HG02870 (cell line): ENCODE results near the gene ENPP3.

Source experiments
- ATAC-seq: cut with Tn5 transposase; IDR thresholded peaks from one replicate; pipeline ENCODE4 v1.9.1; 2021; ENCODE audit warnings: mild to moderate bottlenecking, moderate library complexity; ENCODE audit not compliant: unreplicated experiment

ENPP3 gene

DNA sequence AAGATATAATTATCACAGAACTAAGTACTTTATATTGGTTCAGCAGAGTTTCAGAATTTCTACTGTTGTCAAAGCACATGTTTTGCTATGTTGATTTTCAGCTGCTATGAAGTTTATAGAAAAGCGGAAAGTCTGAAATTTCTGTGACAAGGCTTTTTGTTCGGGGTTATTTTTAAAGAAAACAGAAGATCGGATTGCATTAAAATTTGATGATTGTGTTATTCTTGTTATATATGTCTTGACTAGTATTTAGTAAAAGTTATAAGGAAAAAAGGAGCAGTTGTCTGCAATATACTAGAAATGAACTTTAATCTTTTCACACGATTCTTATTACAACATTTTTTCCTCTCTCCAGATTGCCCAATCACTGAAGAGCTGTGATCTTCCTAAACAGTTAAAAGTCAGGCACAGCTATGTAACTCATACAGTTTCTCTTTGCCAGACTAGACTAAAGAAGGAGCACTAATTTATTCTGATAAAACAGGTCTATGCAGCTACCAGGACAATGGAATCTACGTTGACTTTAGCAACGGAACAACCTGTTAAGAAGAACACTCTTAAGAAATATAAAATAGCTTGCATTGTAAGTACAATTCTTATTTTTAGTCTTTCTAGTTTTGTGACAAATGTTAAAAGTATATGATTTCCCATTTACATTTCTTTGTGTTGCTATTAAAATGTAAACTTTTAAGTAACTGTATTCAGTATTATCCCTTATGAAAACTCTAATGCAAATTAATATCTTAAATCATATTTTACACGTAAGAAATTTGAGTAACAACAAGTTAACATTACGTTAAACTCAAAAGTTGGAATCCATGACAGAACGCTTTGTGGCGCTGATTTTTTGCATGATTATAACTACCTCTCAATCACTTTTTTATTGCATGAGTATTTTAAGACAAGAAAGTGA lies at the start of gene ENPP3:
TSS of gene ENPP3 (plus strand) at position 423 of the 913 bp plus-strand sequence. CDS start at position 506, 83 bp downstream.
- no peak for ATAC-seq

DNA sequence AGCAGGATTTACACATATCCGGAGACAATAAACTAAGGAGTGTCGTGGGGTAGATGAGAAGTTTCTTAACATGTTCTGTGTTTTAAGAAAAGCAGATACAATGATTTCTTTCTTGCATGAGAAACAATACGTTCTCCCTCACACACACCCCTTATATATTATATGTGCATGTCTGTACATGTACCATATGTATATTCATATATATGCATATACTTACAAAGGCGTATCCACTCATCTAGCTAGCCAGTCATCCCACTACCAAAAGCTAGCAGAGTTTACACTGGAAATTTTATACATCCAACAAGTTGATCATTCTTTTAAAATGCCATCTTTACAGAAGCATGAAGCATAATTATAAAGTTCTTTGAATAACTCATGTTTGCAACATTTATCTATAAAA lies 49.2 kb upstream of the ENPP3 start:
- no peak for ATAC-seq

DNA sequence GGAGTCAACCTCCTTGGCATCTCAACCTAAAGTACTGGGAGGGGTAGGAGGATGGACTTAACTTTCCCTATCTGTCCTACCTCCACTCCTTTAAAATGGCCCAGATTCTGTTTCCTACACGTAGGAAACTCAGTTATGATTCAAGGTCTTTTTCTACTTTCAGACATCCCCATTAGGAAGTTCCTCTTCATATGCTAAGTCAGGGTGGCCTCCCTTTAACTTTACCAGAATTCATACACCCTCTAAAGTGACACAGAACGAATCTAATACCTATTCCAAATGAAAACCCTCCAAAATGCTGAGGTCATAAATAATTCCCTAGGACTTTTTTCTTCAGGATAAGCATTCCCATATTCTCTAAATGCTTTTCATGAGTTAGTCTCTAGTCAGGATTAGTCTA lies 48.5 kb upstream of the ENPP3 start:
- ATAC-seq, result no peak

DNA sequence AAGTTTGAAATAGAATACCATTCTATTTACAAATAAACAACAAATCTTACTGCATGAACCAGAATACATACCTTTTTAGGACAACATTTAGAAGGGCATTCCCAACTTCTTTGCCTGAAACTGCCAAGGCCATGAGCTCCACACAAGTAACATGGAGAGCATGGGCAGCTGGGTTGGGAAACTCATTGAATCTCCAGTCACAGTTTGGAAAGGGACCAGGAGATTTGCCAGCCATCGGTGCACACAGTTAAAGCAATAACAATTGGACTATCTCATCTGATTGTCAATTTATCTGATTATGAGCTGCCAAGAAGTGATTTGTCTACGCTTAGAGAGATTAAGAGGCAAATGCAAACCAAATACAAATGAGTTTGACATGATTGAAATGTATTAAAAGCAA lies 44.2 kb upstream of the ENPP3 start:
- ATAC-seq, result no peak

DNA sequence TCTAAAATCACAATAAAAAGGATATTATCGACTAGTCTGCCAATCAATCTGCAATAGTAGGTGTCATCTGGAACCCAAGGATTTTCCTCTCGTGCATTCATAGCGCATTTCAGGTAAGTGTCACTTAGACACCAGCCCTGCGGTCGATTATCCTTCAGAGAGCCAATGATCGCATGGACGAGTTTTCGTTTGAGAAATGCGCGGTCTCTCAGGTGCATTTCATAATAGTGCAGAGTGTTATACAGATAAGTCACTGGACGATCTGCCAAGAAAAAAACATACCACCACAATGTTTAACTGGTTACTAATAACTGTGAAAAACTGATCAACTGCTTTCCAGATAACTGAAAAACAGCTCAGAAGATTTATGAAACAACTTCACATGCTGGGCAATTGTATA lies 43.0 kb upstream of the ENPP3 start:
- no peak for ATAC-seq

DNA sequence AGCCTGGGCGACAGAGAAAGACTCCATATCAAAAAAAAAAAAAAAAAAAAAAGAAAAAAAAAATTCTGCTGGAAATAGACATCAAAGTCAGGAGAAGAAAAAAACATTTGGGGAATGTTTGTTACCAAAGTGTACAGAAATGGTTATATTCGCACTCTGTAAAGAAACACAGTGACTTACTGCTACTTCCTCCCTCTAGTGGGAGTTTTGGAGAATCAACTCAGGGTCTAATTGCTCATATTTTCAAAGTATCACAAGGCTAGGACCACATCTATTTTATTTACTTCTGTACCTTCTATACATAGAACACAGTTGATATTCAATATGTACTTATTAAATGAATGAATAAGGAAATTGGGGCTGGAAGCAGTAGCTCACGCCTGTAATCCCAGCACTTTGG lies 39.7 kb upstream of the ENPP3 start:
- no peak for ATAC-seq

DNA sequence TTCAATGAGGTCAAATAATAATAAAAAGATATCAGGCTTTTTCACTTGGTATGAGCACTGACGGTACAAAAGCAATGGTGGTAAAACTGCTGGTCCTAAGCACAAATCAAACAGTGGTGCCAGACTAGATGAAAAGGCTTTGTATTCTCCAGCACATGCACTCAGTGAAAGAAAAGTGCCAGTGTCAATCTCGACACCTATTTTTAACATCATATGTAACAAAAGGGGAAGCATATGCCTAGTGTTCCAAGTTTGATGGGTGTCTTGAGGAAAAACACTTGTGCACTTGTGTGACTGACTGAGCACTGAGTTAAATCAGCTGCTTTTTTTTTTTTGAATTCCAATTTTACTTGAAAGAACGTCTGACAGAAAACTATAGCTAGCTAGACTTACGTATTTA lies 36.4 kb upstream of the ENPP3 start:
- no peak for ATAC-seq

DNA sequence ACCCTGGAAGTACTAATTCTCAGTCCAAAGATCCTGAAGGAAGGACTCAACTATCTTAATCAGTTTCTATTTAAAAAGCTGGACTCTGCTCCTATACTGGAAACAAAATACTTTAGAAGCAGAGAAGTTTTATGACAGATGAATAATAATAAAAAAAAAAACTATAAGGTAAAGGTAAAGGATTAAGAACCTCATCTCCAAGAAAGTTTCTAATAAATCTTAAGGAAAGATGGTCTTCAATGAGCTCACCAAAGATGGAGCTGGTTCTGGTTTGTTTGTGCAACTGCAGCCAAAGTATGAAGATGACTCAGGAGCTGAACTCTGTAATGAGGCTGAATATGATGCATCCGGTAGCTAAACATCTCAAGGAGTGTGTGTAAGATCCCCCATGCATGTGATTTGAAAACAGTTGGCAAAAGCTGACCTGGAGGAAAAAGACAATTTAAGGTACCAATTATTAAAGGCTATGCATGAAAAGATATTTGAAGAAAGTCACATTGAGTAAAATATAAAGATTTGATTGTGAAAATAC lies 34.3 kb upstream of the ENPP3 start:
- no peak for ATAC-seq

DNA sequence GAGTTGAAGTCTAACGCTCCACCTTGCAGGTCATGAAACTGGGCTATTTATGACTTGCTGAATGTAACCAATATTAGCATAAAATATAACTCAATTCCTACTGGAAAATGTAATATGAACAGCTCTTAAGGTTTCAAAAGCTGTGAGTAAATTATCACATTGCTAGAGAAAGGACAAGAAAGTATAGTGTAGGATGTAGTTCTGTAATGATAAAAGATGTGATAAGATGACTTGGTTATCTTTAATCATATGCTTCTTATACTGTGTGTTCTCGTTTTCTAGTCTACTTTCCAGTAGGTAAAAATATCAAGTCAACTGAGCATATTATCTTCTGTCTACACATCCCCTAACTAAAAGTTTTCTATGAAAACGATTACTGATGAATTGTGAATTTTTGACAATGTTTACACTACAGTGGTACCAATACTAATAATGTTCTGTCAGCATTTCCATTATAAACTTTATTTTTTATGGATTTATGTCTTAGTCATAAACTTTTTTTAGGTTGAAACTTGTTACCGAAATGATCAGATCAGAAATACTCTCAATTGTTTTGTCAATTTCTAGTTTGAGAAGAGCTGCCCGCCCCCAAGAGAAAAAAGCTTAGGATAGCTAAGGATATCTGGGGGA lies 23.7 kb upstream of the ENPP3 start:
- no peak for ATAC-seq

DNA sequence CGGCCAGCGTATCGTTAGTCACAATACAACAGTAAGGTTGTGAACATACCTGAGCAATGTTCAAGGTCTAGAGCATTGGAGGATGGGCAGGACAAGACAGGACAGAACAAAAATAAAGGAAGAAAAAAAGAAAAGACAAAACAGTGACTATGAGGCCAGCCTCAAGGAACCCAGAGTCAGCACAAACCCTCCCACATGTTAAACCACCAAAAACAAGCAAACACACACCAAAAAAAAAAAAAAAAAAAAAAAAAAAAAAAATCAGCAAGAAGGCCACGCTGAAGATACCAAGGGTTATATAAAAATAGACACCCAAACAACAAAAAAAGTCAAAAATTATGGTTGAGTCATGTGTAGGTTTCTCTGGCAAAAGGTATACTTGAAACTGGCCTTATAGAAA lies 21.8 kb upstream of the ENPP3 start:
- no peak for ATAC-seq

DNA sequence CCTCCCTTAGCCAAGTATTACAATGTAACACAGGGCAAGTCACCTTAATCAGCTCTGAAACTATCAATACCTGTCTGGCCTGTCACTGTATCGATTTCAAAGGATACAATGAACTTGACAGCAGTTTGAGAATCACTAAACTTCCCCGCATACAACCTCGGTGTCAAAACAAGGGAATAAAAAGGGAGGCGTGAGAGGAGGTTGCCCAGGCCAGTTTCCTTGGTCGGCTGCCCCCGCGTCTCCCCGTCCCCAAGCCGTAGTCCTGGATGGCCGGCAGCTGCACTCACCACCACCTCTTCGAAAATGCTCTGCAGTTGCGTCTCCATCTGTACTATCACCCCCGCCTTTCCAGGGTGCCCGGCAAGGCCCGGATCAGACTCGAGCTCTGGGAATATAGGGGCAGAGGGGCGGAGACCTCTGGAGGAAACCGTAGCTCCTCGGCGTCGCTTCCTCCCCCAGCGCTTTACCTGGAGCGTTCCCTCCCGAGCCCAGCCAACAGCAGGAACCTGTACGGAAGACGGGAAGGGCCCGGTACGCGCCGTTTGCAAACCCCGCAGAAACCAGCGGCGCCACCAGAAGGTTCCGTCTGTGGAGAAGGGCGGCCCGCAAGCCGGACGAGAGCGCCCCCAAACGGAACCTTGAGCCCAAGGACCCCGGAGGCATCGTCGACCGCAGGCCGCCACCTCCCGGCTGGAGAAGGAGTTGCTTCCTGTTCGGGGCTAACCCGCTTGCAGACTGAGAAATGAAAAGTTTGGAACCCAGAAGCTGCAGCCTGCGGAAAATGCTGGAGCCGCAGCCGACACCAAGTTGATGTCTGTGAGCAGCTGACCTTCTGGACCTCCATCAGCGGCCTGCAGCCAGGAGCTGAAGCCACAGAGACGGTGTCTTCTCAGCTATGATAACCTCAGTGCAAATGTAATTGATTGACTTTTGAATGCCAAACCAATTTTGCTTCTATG lies 9.1 kb upstream of the ENPP3 start, which contains the start of gene MED23:
TSS of gene MED23 (minus strand) at position 519 of the 959 bp plus-strand sequence. CDS start at position 326, 193 bp downstream.
- ATAC-seq, result peak; percentile 94

DNA sequence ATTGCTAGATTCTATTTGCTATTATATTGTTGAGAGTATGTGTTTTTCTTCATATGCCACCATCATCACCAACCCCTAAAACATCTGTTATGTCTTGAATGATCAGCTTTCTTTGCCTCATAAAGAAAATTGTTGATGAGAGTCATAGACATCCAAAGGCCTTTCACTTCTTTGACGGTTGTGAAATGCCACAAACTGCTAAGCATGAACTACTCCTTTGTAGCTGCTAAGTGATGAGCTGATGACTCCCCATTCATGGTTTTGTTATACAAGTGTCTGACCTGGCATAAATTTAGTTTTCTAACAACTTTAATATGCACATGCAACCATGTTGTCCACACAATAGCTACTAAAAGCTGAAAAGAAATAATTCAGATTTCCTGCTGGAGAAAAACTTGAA lies 8.4 kb upstream of the ENPP3 start:
- no peak for ATAC-seq

DNA sequence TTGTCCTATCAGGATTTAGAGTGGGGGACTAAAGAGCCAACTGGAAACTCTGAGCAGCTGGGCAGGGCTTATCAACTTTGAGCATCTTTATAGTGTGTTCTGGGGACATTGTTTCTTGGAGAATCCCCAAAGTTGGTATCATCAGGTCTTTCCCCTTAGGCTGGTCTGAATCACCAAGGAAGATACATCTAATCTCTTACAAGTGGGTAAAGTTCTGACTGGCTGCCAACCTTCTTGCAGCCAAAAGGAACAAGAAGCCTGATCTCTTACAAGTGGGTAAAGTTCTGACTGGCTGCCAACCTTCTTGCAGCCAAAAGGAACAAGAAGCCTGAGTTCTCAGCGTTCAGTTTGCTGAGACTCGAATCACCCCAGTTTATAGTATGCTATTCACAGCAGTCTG lies 7.5 kb upstream of the ENPP3 start:
- ATAC-seq, result no peak

DNA sequence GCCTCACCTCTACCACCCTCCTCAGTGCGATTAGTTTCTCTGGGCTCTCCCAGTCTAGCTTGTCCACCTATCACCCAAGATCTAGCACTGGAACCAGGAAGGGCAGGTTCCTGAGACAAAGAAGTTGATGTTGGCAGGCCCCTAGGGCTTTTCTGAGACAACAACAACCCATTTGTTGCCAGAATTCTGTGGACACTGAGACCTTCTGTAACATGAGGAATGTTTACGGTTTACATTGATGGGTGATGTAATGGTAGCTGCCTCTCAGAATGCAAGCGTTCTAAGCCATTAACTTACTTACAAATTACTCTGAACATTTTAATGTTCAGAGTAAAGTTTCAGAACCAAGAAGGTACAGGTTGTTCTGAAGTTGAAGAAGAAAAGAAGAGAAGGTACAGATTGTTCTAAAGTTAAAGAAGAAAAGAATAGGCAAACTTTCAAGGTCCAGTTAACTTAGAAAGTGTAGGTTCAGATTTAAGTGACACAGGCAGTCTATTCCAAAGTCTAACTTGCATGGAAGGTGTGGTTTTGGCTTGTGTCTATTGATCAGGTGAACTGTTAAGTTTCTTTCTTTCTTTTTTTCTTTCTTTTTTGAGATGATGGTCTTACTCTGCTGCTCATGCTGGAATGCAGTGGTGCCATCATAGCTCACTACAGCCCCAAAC lies 5.3 kb upstream of the ENPP3 start:
- ATAC-seq, result no peak

DNA sequence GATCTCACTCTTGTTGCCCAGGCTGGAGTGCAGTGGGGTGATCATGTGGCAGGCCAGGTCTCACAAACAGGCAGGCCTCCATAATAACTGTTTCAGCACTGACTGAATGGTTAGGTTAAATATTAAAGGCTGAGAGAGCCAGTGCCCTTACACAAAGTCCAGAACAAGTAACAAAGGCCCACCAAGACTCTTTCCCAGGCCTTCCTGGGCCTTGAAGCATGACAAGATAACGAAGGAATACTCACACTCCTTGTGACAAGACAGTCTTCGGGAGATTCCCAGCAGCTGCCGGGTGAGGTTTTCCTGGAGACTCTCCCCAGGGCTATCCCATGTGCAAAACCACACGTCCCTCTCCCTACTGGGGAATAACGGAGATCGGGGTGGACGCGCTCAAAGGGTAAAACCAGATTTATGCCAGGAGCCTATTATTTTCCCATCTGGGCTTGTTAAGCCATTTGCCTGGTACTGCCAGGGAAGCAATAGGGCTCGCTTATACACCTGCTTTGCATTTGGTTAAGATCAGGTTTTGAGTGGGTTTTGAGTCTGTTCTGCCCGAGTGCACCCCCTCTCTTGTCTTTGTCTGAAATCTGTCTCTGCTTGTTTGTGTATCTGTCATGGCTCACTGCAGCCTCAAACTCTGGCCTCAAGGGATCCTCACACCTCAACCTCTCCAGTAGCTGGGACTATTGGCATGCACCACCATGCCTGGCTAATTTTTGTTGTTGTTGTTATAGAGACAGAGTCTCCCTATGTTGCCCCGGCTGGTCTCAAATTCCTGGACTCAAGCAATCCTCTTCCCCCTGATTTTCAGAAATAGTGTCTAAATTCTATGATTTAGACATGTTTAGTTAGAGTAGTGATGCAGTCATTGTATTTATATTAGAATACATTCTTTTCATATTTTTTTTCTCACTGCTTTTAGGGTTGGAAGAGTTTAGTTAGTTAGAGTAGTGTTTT lies 1.4 kb upstream of the ENPP3 start:
- peak; percentile 61 for ATAC-seq

DNA sequence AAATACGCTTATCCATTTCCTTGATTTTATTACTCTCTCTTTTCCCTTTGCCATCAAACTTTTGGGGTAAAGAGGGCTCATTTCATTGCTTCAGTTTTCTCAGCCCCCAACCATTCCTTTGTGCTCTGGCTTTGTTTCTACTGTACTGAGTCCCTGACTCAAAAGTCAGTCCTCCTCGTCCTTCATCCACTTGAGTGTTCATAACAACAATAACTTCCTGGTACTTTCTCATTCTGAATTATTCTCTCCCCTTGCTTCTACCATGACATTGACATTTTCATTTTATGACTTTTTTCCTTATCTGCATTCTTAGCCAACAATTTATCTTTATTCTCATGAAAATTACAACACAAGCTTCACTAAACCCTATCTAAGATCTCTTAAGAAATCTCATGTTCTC lies 911 bp downstream of the ENPP3 start:
- no peak for ATAC-seq

DNA sequence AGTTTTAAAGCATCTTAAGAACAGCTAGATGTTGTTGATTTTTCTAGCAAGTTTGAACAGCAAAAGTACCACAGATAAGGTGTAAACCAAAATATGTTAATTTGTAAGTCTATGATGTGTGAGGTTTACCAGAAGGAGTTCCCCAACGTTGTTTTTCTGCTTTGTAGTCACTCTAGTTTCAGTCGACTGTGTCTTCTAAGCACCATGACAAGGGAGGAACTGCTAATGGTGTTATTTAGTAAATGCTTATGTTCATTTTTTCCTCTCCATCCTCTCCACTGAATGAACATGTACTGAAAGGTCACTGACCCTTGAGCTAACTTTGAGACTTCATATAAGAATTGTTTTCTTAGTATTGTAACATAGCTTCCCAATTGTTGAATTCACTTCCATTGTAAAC lies 3.0 kb downstream of the ENPP3 start:
- ATAC-seq, result peak; percentile 83

DNA sequence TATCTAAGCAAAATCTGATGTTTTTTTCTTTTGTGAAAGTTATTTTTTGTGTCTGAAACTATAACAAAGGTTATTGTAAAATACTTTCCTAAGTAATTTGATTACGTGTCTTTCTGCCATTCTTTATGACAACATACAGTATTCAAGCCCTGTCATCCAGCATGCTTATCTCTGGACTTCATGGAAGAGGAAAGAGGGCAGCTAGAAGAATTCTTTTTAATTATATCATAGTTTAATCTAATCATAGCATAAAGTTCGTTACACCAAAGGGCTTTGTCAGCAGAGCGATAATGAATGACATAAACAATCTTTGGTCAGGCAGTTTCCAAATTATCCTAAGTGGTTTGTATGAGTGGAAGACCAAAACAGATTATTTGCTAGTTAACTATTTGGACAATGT lies 3.5 kb downstream of the ENPP3 start:
- no peak for ATAC-seq

DNA sequence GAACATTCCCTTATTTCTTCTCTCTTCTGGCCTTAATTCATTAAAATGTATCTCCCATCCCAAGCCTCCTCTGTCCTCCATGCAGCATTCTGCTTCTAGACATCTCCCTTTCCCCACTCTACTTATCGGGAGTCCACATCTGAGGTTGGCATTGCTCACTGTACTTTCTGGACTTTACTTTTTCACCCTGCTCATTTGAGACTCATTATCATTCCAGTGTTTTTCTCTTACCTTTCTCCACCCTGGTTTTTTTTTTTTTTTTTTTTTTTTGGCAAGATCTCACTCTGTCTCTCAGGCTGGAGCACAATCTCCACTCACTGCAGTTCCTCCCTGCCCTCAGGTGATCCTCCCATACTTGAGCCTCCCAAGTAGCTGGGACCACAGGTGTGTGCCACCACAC lies 4.5 kb downstream of the ENPP3 start:
- ATAC-seq, result no peak
